HEK293 (cell line): Measurements from ENCODE around the gene RFPL1.

Experiments
- CTCF ChIA-PET: fragments of 350-600 bp; formaldehyde crosslinking; extraction: SDS; loops from one replicate; lab custom pipeline; 2021; ENCODE audit warnings: antibody characterized with exemption; lab: Yijun Ruan, JAX
- POLR2A ChIA-PET: fragments of 300-600 bp; formaldehyde crosslinking; extraction: SDS; loops from one replicate; lab custom pipeline; 2020; ENCODE audit warnings: antibody characterized with exemption, inconsistent platforms; lab: Yijun Ruan, JAX
- H3K27ac ChIP-seq: fragments of 200-500 bp; sonication (Bioruptor generic); 2 replicates; pipeline ENCODE4 v1.5.1; 2014; ENCODE audit warnings: low read depth, low read length, control low read depth, inconsistent platforms; ENCODE audit errors: extremely low read depth
- H3K36me3 ChIP-seq, 2 experiments: fragments of 200-500 bp in 1 of 2; sonication (Bioruptor generic) in 1 of 2; 1 replicate in 1 of 2; 2 replicates in 1 of 2; pipeline ENCODE4 v1.5.1; 2014 to 2017; ENCODE audit warnings: inconsistent platforms in 2 of 2, low read length in 2 of 2; ENCODE audit not compliant: control insufficient read depth in 2 of 2, insufficient read depth in 1 of 2
- H3K4me1 ChIP-seq: fragments of 200-500 bp; sonication (Bioruptor generic); 2 replicates; pipeline ENCODE4 v1.5.1; 2014; ENCODE audit warnings: mild to moderate bottlenecking, low read length, inconsistent platforms; ENCODE audit not compliant: control insufficient read depth, insufficient read depth
- H3K4me3 ChIP-seq: 2 replicates; pipeline ENCODE4 v1.5.1; 2011; ENCODE audit warnings: low read depth, mild to moderate bottlenecking, control low read depth, low read length, moderate library complexity
- H3K9me3 ChIP-seq: fragments of 200-500 bp; sonication (Bioruptor generic); 2 replicates; pipeline ENCODE4 v1.5.1; 2014; ENCODE audit warnings: low read depth, low read length, inconsistent platforms; ENCODE audit not compliant: control insufficient read depth, insufficient read depth
- BCL11A ChIP-seq: fragments of 450-650 bp; formaldehyde crosslinking; IDR thresholded peaks from 2 replicates; pipeline ENCODE4 v1.5.1; 2016; ENCODE audit warnings: low read depth, missing biosample characterization, missing genetic modification characterization
- EGR2 ChIP-seq: fragments of 450-650 bp; formaldehyde crosslinking; IDR thresholded peaks from 2 replicates; pipeline ENCODE4 v1.5.1; 2016; ENCODE audit warnings: low read depth, missing biosample characterization, missing genetic modification characterization
- GLI4 ChIP-seq: fragments of 450-650 bp; formaldehyde crosslinking; IDR thresholded peaks from 2 replicates; pipeline ENCODE4 v1.5.1; 2016; ENCODE audit warnings: missing biosample characterization, missing genetic modification characterization
- PRDM1 ChIP-seq: fragments of 450-650 bp; formaldehyde crosslinking; IDR thresholded peaks from 2 replicates; pipeline ENCODE4; 2016; ENCODE audit warnings: missing biosample characterization, missing genetic modification characterization
- SP7 ChIP-seq: fragments of 450-650 bp; formaldehyde crosslinking; IDR thresholded peaks from 2 replicates; pipeline ENCODE4 v1.5.1; 2016; ENCODE audit warnings: missing biosample characterization, missing genetic modification characterization
- TCF7L2 ChIP-seq: IDR thresholded peaks from 2 replicates; pipeline ENCODE4 v1.6.1; 2011; ENCODE audit warnings: low read depth, mild to moderate bottlenecking, inconsistent platforms, low read length, moderate library complexity, borderline replicate concordance
- ZBTB1 ChIP-seq: fragments of 450-650 bp; formaldehyde crosslinking; IDR thresholded peaks from 2 replicates; pipeline ENCODE4 v1.5.1; 2016; ENCODE audit warnings: missing biosample characterization, missing genetic modification characterization
- ZFP3 ChIP-seq: fragments of 450-650 bp; formaldehyde crosslinking; IDR thresholded peaks from 2 replicates; pipeline ENCODE4 v1.5.1; 2016; ENCODE audit warnings: low read depth, missing biosample characterization, missing genetic modification characterization
- ZNF146 ChIP-seq: fragments of 450-650 bp; formaldehyde crosslinking; IDR thresholded peaks from 2 replicates; pipeline ENCODE4 v1.5.1; 2016; ENCODE audit warnings: missing biosample characterization, missing genetic modification characterization
- ZNF366 ChIP-seq: fragments of 450-650 bp; formaldehyde crosslinking; conservative IDR thresholded peaks from 2 replicates; pipeline ENCODE4 v1.5.1; 2016; ENCODE audit warnings: missing biosample characterization, missing genetic modification characterization
- ZNF391 ChIP-seq: fragments of 450-650 bp; formaldehyde crosslinking; IDR thresholded peaks from 2 replicates; pipeline ENCODE4 v1.5.1; 2016; ENCODE audit warnings: low read depth, missing biosample characterization, missing genetic modification characterization, borderline replicate concordance
- ZNF398 ChIP-seq: fragments of 450-650 bp; formaldehyde crosslinking; IDR thresholded peaks from 2 replicates; pipeline ENCODE4 v1.5.1; 2017; ENCODE audit warnings: missing biosample characterization, missing genetic modification characterization
- ZNF48 ChIP-seq: fragments of 450-650 bp; formaldehyde crosslinking; IDR thresholded peaks from 2 replicates; pipeline ENCODE4 v1.5.1; 2016; ENCODE audit warnings: missing biosample characterization, missing genetic modification characterization
- ZNF514 ChIP-seq: fragments of 450-650 bp; formaldehyde crosslinking; IDR thresholded peaks from 2 replicates; pipeline ENCODE4 v1.5.1; 2016; ENCODE audit warnings: missing biosample characterization, missing genetic modification characterization
- ZNF544 ChIP-seq: fragments of 450-650 bp; formaldehyde crosslinking; IDR thresholded peaks from 2 replicates; pipeline ENCODE4 v1.5.0; 2017; ENCODE audit warnings: missing biosample characterization, missing genetic modification characterization
- ZNF560 ChIP-seq: fragments of 450-650 bp; formaldehyde crosslinking; IDR thresholded peaks from 2 replicates; pipeline ENCODE4 v1.5.1; 2017; ENCODE audit warnings: missing biosample characterization, missing genetic modification characterization, borderline replicate concordance
- ZNF561 ChIP-seq: fragments of 450-650 bp; IDR thresholded peaks from 2 replicates; pipeline ENCODE4 v1.5.1; 2018; ENCODE audit warnings: missing biosample characterization, missing genetic modification characterization, borderline replicate concordance
- ZNF654 ChIP-seq: fragments of 450-650 bp; formaldehyde crosslinking; IDR thresholded peaks from 2 replicates; pipeline ENCODE4 v1.5.1; 2016; ENCODE audit warnings: low read depth, missing biosample characterization, missing genetic modification characterization
- ZNF660 ChIP-seq: fragments of 450-650 bp; IDR thresholded peaks from 2 replicates; pipeline ENCODE4 v1.5.1; 2018; ENCODE audit warnings: missing biosample characterization, mild to moderate bottlenecking, missing genetic modification characterization
- ZNF704 ChIP-seq: fragments of 450-650 bp; formaldehyde crosslinking; IDR thresholded peaks from 2 replicates; pipeline ENCODE4 v1.5.1; 2016; ENCODE audit warnings: missing biosample characterization, missing genetic modification characterization
- ZNF707 ChIP-seq: fragments of 450-650 bp; formaldehyde crosslinking; IDR thresholded peaks from 2 replicates; pipeline ENCODE4 v1.5.1; 2016; ENCODE audit warnings: missing biosample characterization, missing genetic modification characterization
- ZNF747 ChIP-seq: fragments of 450-650 bp; formaldehyde crosslinking; IDR thresholded peaks from 2 replicates; pipeline ENCODE4 v1.5.1; 2016; ENCODE audit warnings: missing biosample characterization, missing genetic modification characterization
- ZNF837 ChIP-seq: fragments of 450-650 bp; formaldehyde crosslinking; IDR thresholded peaks from 2 replicates; pipeline ENCODE4 v1.5.1; 2016; ENCODE audit warnings: missing biosample characterization, missing genetic modification characterization
- ZNF843 ChIP-seq: fragments of 450-650 bp; formaldehyde crosslinking; IDR thresholded peaks from 2 replicates; pipeline ENCODE4 v1.5.1; 2016; ENCODE audit warnings: missing biosample characterization, missing genetic modification characterization
- ZSCAN23 ChIP-seq: fragments of 450-650 bp; formaldehyde crosslinking; IDR thresholded peaks from 2 replicates; pipeline ENCODE4 v1.5.1; 2016; ENCODE audit warnings: missing biosample characterization, missing genetic modification characterization
- TF ChIP-seq, protein P1 (sequence below): fragments of 450-650 bp; formaldehyde crosslinking; IDR thresholded peaks from 2 replicates; pipeline ENCODE4 v1.5.1; 2016; ENCODE audit warnings: missing biosample characterization, missing genetic modification characterization
- TF ChIP-seq, protein P2 (sequence below): fragments of 450-650 bp; formaldehyde crosslinking; IDR thresholded peaks from 2 replicates; pipeline ENCODE4 v1.5.1; 2016; ENCODE audit warnings: missing biosample characterization, missing genetic modification characterization

Gene RFPL1

DNA sequence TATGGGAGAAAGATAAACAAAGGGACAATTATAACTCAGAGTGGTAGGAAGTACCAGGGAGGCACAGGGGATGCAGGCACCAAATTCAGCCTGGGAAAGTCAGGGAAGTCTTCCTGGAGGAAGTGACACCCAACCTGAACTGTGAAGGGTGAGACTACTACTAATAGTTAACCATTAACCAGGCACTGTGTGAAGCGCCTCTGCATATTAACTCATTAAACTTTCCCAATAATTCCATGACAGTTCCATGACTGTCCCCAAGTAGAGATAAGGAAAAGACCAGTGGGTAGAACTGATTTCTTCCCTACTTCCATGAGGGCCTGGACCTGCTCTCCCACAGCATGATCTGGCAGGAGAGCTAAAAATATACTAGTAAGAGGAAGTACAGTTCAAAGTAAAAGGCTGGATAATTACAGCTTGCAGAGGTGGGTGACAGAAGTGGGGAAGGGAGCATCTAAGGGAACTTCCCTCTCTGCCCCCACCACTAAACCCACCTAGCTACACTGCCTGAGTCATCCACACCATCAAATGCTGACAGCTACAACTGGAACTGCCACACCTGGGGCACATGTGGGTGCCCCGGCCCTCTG, 45.3 kb upstream of the RFPL1 start:
- TF ChIP-seq ZNF704 (no peak), ZNF398 (tag by site-specific recombination) (peak; percentile 73), TCF7L2 (no peak), ZNF707 (no peak), EGR2 (tag by site-specific recombination) (0 out of 2 replicates have a peak, but pooled peaks have one; percentile 6), SP7 (tag by site-specific recombination) (peak; percentile 54; the same call in 1 of the 2 replicates)
- POLR2A ChIA-PET, result no interaction called here
- H3K36me3 ChIP-seq, result no peaks in the 10 kb centered on the region
- no peak overlapping the region for H3K4me3 ChIP-seq
- CTCF ChIA-PET, result interaction anchor here (1.5 to 2.2 kb wide), 3 partner anchors 12 to 87 kb away, joined by 4 to 12 read pairs (median 5); partner anchors contain the start of gene GAS2L1
- H3K4me1 ChIP-seq, result peaks cover 3% of the 10 kb centered on the region; the same call in 1 of the 2 replicates
- H3K27ac ChIP-seq, result no peak overlapping the region
- no peaks in the 10 kb centered on the region for H3K9me3 ChIP-seq

DNA sequence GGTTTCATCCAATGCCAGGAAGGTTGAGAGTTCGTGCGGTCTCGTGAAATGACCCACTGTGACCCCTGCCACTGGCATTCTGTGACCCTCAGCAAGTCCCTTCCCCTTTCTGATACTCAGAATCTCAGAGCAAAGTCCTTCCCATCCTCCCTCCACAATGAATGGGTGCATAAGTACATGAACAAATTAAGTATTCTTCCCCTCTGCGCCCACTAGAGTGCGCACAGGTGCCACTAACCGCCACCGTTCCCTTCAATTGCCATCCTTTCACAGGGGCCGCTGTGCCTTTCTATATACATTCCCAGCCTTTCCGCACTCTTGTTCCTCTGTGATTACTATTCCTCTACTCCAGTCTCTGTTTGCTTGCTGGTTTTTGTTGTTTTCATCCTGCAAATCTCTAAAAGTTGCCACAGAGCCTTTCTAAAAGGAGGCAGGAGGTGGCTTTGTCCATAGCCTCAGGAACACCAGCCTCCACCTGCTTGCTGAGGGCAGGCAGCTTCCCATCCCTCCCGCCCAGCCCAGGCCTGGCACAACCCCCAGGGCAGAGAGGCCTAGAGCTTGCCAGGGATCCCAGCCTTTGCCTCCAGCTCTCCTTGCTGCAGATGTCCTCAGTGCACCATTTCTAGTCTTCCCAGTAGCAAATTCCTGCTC, 43.3 kb upstream of the RFPL1 start:
- H3K4me1 ChIP-seq, result peaks cover 3% of the 10 kb centered on the region; the same call in 1 of the 2 replicates
- H3K27ac ChIP-seq, result no peak overlapping the region
- no peaks in the 10 kb centered on the region for H3K9me3 ChIP-seq
- H3K4me3 ChIP-seq, result no peak overlapping the region
- no peaks in the 10 kb centered on the region for H3K36me3 ChIP-seq
- ChIA-PET POLR2A (no interaction called here), CTCF (interaction anchor here (0.6 to 2.4 kb wide), 23 partner anchors 9 to 694 kb away, joined by 3 to 17 read pairs (median 3); no protein-coding TSS in a partner anchor)
- no peak for TF ChIP-seq ZNF48 (tag by site-specific recombination)
- peak; percentile 47; the same call in 1 of the 2 replicates for TF ChIP-seq ZNF660
- TF ChIP-seq ZFP3, result no peak
- peak; percentile 95 for TF ChIP-seq ZNF146
- TF ChIP-seq, protein P1, sequence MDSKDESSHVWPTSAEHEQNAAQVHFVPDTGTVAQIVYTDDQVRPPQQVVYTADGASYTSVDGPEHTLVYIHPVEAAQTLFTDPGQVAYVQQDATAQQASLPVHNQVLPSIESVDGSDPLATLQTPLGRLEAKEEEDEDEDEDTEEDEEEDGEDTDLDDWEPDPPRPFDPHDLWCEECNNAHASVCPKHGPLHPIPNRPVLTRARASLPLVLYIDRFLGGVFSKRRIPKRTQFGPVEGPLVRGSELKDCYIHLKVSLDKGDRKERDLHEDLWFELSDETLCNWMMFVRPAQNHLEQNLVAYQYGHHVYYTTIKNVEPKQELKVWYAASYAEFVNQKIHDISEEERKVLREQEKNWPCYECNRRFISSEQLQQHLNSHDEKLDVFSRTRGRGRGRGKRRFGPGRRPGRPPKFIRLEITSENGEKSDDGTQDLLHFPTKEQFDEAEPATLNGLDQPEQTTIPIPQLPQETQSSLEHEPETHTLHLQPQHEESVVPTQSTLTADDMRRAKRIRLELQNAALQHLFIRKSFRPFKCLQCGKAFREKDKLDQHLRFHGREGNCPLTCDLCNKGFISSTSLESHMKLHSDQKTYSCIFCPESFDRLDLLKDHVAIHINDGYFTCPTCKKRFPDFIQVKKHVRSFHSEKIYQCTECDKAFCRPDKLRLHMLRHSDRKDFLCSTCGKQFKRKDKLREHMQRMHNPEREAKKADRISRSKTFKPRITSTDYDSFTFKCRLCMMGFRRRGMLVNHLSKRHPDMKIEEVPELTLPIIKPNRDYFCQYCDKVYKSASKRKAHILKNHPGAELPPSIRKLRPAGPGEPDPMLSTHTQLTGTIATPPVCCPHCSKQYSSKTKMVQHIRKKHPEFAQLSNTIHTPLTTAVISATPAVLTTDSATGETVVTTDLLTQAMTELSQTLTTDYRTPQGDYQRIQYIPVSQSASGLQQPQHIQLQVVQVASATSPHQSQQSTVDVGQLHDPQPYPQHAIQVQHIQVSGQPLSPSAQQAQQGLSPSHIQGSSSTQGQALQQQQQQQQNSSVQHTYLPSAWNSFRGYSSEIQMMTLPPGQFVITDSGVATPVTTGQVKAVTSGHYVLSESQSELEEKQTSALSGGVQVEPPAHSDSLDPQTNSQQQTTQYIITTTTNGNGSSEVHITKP (tag by site-specific recombination), result peak; percentile 77
- TF ChIP-seq ZNF561 (tag by site-specific recombination), result no peak
- TF ChIP-seq, protein P2, sequence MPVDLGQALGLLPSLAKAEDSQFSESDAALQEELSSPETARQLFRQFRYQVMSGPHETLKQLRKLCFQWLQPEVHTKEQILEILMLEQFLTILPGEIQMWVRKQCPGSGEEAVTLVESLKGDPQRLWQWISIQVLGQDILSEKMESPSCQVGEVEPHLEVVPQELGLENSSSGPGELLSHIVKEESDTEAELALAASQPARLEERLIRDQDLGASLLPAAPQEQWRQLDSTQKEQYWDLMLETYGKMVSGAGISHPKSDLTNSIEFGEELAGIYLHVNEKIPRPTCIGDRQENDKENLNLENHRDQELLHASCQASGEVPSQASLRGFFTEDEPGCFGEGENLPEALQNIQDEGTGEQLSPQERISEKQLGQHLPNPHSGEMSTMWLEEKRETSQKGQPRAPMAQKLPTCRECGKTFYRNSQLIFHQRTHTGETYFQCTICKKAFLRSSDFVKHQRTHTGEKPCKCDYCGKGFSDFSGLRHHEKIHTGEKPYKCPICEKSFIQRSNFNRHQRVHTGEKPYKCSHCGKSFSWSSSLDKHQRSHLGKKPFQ, result no peak
- no peak for TF ChIP-seq ZNF837 (tag by site-specific recombination)
- TF ChIP-seq ZNF654, result peak; percentile 99
- TF ChIP-seq PRDM1 (tag by site-specific recombination), result peak; percentile 52; the same call in 1 of the 2 replicates
- no peak for TF ChIP-seq ZNF514 (tag by site-specific recombination)
- no peak for TF ChIP-seq GLI4 (tag by site-specific recombination)
- TF ChIP-seq ZNF843, result no peak
- TF ChIP-seq ZNF366 (tag by site-specific recombination), result no peak; the same call in 1 of the 2 replicates
- 0 out of 2 replicates have a peak, but pooled peaks have one; percentile 53 for TF ChIP-seq SP7 (tag by site-specific recombination)
- TF ChIP-seq ZNF747 (tag by site-specific recombination), result no peak
- no peak for TF ChIP-seq ZNF560 (tag by site-specific recombination)
- no peak for TF ChIP-seq ZBTB1 (tag by site-specific recombination)
- no peak for TF ChIP-seq ZNF391
- TF ChIP-seq ZSCAN23 (tag by site-specific recombination), result no peak
- no peak for TF ChIP-seq BCL11A
- no peak for TF ChIP-seq ZNF544 (tag by site-specific recombination)
